ENCODE data around the gene ITGB2.

GRCh38 chr21:44934276-44934675 lies 13.6 kb upstream of the ITGB2 start:
- TF ChIP-seq CTCF (IDR thresholded peaks at IDR 0.05; ENCODE audit: low read length) (no peak), EZH2 (IDR thresholded peaks at IDR 0.05; ENCODE audit: borderline replicate concordance, low read length) (no peak)

All from OCI-LY1 (cell line).